ENCODE measurements around the gene MAGI1. TPM values are rescaled to one million over a fixed set of nuclear protein-coding genes. Genes with fewer than 3 reads are reported as not detected.

MAGI1 gene
- total RNA-seq, 1 donor from 2014 or later = 18.7 TPM

GRCh38 chr3:65729973-65730372 is 308.7 kb downstream of the MAGI1 start:
- peak overlapping the region; percentile 81 for H3K27ac Mint-ChIP-seq (ENCODE audit: unreplicated experiment)
- TF ChIP-seq, protein P1, sequence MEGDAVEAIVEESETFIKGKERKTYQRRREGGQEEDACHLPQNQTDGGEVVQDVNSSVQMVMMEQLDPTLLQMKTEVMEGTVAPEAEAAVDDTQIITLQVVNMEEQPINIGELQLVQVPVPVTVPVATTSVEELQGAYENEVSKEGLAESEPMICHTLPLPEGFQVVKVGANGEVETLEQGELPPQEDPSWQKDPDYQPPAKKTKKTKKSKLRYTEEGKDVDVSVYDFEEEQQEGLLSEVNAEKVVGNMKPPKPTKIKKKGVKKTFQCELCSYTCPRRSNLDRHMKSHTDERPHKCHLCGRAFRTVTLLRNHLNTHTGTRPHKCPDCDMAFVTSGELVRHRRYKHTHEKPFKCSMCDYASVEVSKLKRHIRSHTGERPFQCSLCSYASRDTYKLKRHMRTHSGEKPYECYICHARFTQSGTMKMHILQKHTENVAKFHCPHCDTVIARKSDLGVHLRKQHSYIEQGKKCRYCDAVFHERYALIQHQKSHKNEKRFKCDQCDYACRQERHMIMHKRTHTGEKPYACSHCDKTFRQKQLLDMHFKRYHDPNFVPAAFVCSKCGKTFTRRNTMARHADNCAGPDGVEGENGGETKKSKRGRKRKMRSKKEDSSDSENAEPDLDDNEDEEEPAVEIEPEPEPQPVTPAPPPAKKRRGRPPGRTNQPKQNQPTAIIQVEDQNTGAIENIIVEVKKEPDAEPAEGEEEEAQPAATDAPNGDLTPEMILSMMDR (IDR thresholded peaks at IDR 0.05) = no peak
- no peaks in the 10 kb centered on the region for H3K27me3 Mint-ChIP-seq (ENCODE audit: low read depth)
- H3K4me3 Mint-ChIP-seq (ENCODE audit: unreplicated experiment) = no peak overlapping the region
- peaks cover 34% of the 10 kb centered on the region for H3K4me1 Mint-ChIP-seq (ENCODE audit: low read depth)
- H3K9me3 Mint-ChIP-seq (ENCODE audit: low read depth) = no peaks in the 10 kb centered on the region
- DNase-seq (ENCODE audit: low spot score) = no peak
- no peaks in the 10 kb centered on the region for H3K36me3 Mint-ChIP-seq (ENCODE audit: low read depth)

DNA sequence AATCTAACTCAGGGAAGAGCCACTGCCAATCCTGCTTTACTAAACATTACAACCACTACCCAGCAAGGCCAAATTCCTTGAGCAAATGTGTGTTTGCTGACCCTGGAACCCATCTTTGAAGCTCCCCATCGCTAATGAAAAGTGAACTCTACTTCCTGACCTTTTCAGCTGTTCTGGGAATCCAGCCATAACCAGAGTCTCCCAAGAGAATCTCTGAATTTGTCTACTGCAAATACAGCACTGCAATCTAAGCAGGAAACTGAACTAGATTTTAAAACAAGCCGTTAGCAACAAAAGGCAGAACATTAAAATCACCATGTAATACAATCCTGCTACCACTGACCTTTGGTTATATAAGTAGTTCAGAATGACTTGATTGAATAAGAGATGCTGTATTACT is 309.2 kb downstream of the MAGI1 start:
- DNase-seq (ENCODE audit: low spot score) = no peak
- peaks cover 34% of the 10 kb centered on the region for H3K4me1 Mint-ChIP-seq (ENCODE audit: low read depth)
- TF ChIP-seq, protein P1 (IDR thresholded peaks at IDR 0.05) = no peak
- no peaks in the 10 kb centered on the region for H3K27me3 Mint-ChIP-seq (ENCODE audit: low read depth)
- H3K36me3 Mint-ChIP-seq (ENCODE audit: low read depth) = no peaks in the 10 kb centered on the region
- peak overlapping the region; percentile 81 for H3K27ac Mint-ChIP-seq (ENCODE audit: unreplicated experiment)
- no peaks in the 10 kb centered on the region for H3K9me3 Mint-ChIP-seq (ENCODE audit: low read depth)
- no peak overlapping the region for H3K4me3 Mint-ChIP-seq (ENCODE audit: unreplicated experiment)

DNA sequence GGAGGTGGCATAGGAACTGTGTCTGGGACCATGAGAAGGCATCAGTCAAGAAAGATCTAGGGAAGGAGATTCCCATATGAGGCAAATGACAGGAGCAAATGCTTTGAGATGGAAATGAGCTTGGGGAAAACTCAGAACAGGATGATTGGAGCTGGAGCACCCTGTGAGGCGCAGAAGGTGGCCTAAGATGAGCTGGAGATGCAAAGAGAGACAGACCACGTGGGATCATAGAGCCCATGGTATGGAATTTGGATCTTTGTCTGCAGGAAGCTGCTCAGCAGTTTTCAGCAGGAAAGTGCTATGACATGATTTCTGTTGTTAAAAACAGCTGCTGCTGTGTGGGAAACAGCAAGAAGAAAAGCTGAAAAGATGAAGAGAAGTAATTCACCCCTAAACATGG is 310.6 kb downstream of the MAGI1 start:
- H3K36me3 Mint-ChIP-seq (ENCODE audit: low read depth) = no peaks in the 10 kb centered on the region
- no peaks in the 10 kb centered on the region for H3K27me3 Mint-ChIP-seq (ENCODE audit: low read depth)
- no peak for DNase-seq (ENCODE audit: low spot score)
- peaks cover 34% of the 10 kb centered on the region for H3K4me1 Mint-ChIP-seq (ENCODE audit: low read depth)
- no peaks in the 10 kb centered on the region for H3K9me3 Mint-ChIP-seq (ENCODE audit: low read depth)
- H3K4me3 Mint-ChIP-seq (ENCODE audit: unreplicated experiment) = no peak overlapping the region
- no peak overlapping the region for H3K27ac Mint-ChIP-seq (ENCODE audit: unreplicated experiment)
- TF ChIP-seq, protein P1 (IDR thresholded peaks at IDR 0.05) = no peak

- DNase-seq (ENCODE audit: low spot score) = no peak
- Mint-ChIP-seq H3K4me1 (ENCODE audit: low read depth) (peaks cover 21% of the 10 kb centered on the region), H3K36me3 (ENCODE audit: low read depth) (no peaks in the 10 kb centered on the region), H3K27ac (ENCODE audit: unreplicated experiment) (no peak overlapping the region), H3K27me3 (ENCODE audit: low read depth) (no peaks in the 10 kb centered on the region), H3K4me3 (ENCODE audit: unreplicated experiment) (no peak overlapping the region), H3K9me3 (ENCODE audit: low read depth) (no peaks in the 10 kb centered on the region)
- TF ChIP-seq, protein P1 (IDR thresholded peaks at IDR 0.05) = no peak
Observed at GRCh38 chr3:65723985-65724384, 314.7 kb downstream of the MAGI1 start.

GRCh38 chr3:65723011-65723410 is 315.7 kb downstream of the MAGI1 start:
- Mint-ChIP-seq H3K27ac (ENCODE audit: unreplicated experiment) (no peak overlapping the region), H3K4me3 (ENCODE audit: unreplicated experiment) (no peak overlapping the region), H3K27me3 (ENCODE audit: low read depth) (no peaks in the 10 kb centered on the region), H3K36me3 (ENCODE audit: low read depth) (no peaks in the 10 kb centered on the region), H3K4me1 (ENCODE audit: low read depth) (peaks cover 14% of the 10 kb centered on the region), H3K9me3 (ENCODE audit: low read depth) (no peaks in the 10 kb centered on the region)
- no peak for DNase-seq (ENCODE audit: low spot score)
- TF ChIP-seq, protein P1 (IDR thresholded peaks at IDR 0.05) = no peak
